ENCODE results near the gene TOR2A. TPM values are rescaled to one million over a fixed set of nuclear protein-coding genes. Genes with fewer than 3 reads are reported as not detected.

TOR2A gene
- total RNA-seq, 1 experiment from 2014 or later = 2.6 TPM

- DNase-seq (ENCODE audit: low read depth) = no peak
- in situ Hi-C loops (cut with HindIII; ENCODE audit: low pct_unique_long_range_greater_than_20kb, low sequenced_read_pairs) = no loop called here
Observed at GRCh38 chr9:127686461-127687393, 48.4 kb downstream of the TOR2A start.

DNA sequence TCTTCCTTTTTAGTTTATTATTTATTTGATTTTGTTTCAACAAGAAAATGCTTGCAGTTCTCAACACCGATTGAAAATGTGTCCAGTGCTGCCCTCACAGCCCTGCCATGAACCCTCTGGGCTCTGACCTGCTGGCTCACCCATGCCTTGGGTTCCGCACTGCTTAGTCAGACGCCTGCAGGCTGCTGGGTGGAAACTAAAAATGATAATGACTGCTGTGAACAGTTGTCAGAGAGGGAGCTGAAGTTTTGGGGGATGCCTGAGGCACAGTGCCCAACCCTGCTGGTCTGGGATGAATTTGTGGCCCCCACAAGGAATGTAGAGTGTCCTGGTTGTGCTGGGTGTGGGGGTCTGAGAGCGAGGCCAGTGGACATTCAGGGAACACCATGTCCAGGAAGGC lies 50.5 kb downstream of the TOR2A start:
- no peak for DNase-seq (ENCODE audit: low read depth)
- in situ Hi-C loops (cut with HindIII; ENCODE audit: low pct_unique_long_range_greater_than_20kb, low sequenced_read_pairs) = no loop called here

GRCh38 chr9:127683723-127684122 lies 51.4 kb downstream of the TOR2A start:
- in situ Hi-C loops (cut with HindIII; ENCODE audit: low pct_unique_long_range_greater_than_20kb, low sequenced_read_pairs) = no loop called here
- DNase-seq (ENCODE audit: low read depth) = no peak

- in situ Hi-C loops (cut with HindIII; ENCODE audit: low pct_unique_long_range_greater_than_20kb, low sequenced_read_pairs) = no loop called here
- no peak for DNase-seq (ENCODE audit: low read depth)
Observed at GRCh38 chr9:127682351-127683136, 52.5 kb downstream of the TOR2A start.

Other genes with a start within 250 kb of the TOR2A start
- 1.2 and 1.9 TPM in 2 replicates for gene STXBP1, start 123.0 kb downstream of the TOR2A start, total RNA-seq (2014; rRNA removed; shearing (Covaris generic); ENCODE audit: low replicate concordance)
- gene CFAP157, start 28.3 kb downstream of the TOR2A start, total RNA-seq (2014; rRNA removed; shearing (Covaris generic); ENCODE audit: low replicate concordance) = not detected in 2 replicates
- 15.6 and 58.3 TPM in 2 replicates for gene PTRH1, start 19.6 kb downstream of the TOR2A start, total RNA-seq (2014; rRNA removed; shearing (Covaris generic); ENCODE audit: low replicate concordance)
- 0.67 TPM in 1 of 2 replicates, not detected in the other for gene TTC16, start 19.2 kb downstream of the TOR2A start, total RNA-seq (2014; rRNA removed; shearing (Covaris generic); ENCODE audit: low replicate concordance)
- gene SH2D3C, start 43.4 kb upstream of the TOR2A start, total RNA-seq (2014; rRNA removed; shearing (Covaris generic); ENCODE audit: low replicate concordance) = not detected in 2 replicates
- gene CDK9, start 50.7 kb upstream of the TOR2A start, total RNA-seq (2014; rRNA removed; shearing (Covaris generic); ENCODE audit: low replicate concordance) = 38.3 and 51.9 TPM in 2 replicates
- gene FPGS, start 67.6 kb upstream of the TOR2A start, total RNA-seq (2014; rRNA removed; shearing (Covaris generic); ENCODE audit: low replicate concordance) = 76.5 and 99.2 TPM in 2 replicates
- 2.1 and 5.2 TPM in 2 replicates for gene ENG, start 119.4 kb upstream of the TOR2A start, total RNA-seq (2014; rRNA removed; shearing (Covaris generic); ENCODE audit: low replicate concordance)
- gene AK1, start 142.4 kb upstream of the TOR2A start, total RNA-seq (2014; rRNA removed; shearing (Covaris generic); ENCODE audit: low replicate concordance) = 32.4 and 51.2 TPM in 2 replicates
- 22.8 and 27.4 TPM in 2 replicates for gene ST6GALNAC6, start 164.3 kb upstream of the TOR2A start, total RNA-seq (2014; rRNA removed; shearing (Covaris generic); ENCODE audit: low replicate concordance)
- gene ST6GALNAC4, start 181.7 kb upstream of the TOR2A start, total RNA-seq (2014; rRNA removed; shearing (Covaris generic); ENCODE audit: low replicate concordance) = 18.1 and 22.2 TPM in 2 replicates
- gene PIP5KL1, start 195.5 kb upstream of the TOR2A start, total RNA-seq (2014; rRNA removed; shearing (Covaris generic); ENCODE audit: low replicate concordance) = 6.2 and 9.2 TPM in 2 replicates
- gene DPM2, start 202.6 kb upstream of the TOR2A start, total RNA-seq (2014; rRNA removed; shearing (Covaris generic); ENCODE audit: low replicate concordance) = 46.9 and 54.5 TPM in 2 replicates
- gene EEIG1, start 245.7 kb upstream of the TOR2A start, total RNA-seq (2014; rRNA removed; shearing (Covaris generic); ENCODE audit: low replicate concordance) = 93.4 and 140 TPM in 2 replicates